T follicular helper cell (primary cell): ENCODE measurements around the gene GBGT1.
"Not testable (repeated sequence)": the region's sequence is repeated elsewhere in the genome, so short reads cannot be mapped to it uniquely, and the experiment has no call there.

Source experiments
- DNase-seq: peaks from one replicate; pipeline ENCODE4 v3.0.0-alpha.2; 2020; ENCODE audit warnings: low read depth
- total RNA-seq, 2 experiments: gene quantifications; one replicate each; lab custom pipeline; 2026; lab: John Stamatoyannopoulos, UW

The GBGT1 gene
- total RNA-seq: 2.0 to 7.9 reads per million in 2 experiments

GRCh38 chr9:133163504-133164172 is at the start of gene GBGT1:
Gene GBGT1 (minus strand): TSS chr9:133163914. CDS start chr9:133162412, 1,502 bp downstream.
- no peak for DNase-seq

- DNase-seq: no peak
Measured at GRCh38 chr9:133210609-133211008, 46.9 kb upstream of the GBGT1 start.

- no peak for DNase-seq
Measured at GRCh38 chr9:133210202-133210532, 46.5 kb upstream of the GBGT1 start.

GRCh38 chr9:133209327-133210201 is 45.9 kb upstream of the GBGT1 start:
- DNase-seq: not testable (repeated sequence)

- not testable (repeated sequence) for DNase-seq
Measured at GRCh38 chr9:133208880-133209300, 45.2 kb upstream of the GBGT1 start, which contains the start of gene OBP2B. Gene OBP2B (minus strand): TSS chr9:133209250. CDS start chr9:133209199, 51 bp downstream.

- DNase-seq: not testable (repeated sequence)
Measured at GRCh38 chr9:133208171-133208879, 44.6 kb upstream of the GBGT1 start.

GRCh38 chr9:133207540-133208170 is 43.9 kb upstream of the GBGT1 start:
- no peak for DNase-seq

GRCh38 chr9:133207021-133207531 is 43.4 kb upstream of the GBGT1 start:
- no peak for DNase-seq

GRCh38 chr9:133205996-133206931 is 42.5 kb upstream of the GBGT1 start:
- DNase-seq: no peak

GRCh38 chr9:133205481-133205887 is 41.8 kb upstream of the GBGT1 start:
- not testable (repeated sequence) for DNase-seq

- DNase-seq: no peak
Measured at GRCh38 chr9:133204993-133205336, 41.3 kb upstream of the GBGT1 start.

- DNase-seq: no peak
Measured at GRCh38 chr9:133204335-133204992, 40.8 kb upstream of the GBGT1 start.

GRCh38 chr9:133203506-133204075 is 39.9 kb upstream of the GBGT1 start:
- no peak for DNase-seq

GRCh38 chr9:133202688-133203453 is 39.2 kb upstream of the GBGT1 start:
- no peak for DNase-seq

GRCh38 chr9:133202145-133202513 is 38.4 kb upstream of the GBGT1 start:
- no peak for DNase-seq

- DNase-seq: no peak
Measured at GRCh38 chr9:133201424-133202144, 37.9 kb upstream of the GBGT1 start.

GRCh38 chr9:133200631-133201030 is 36.9 kb upstream of the GBGT1 start:
- no peak for DNase-seq

GRCh38 chr9:133199648-133200321 is 36.1 kb upstream of the GBGT1 start:
- peak; percentile 14 for DNase-seq
